H1 (cell line): ENCODE data around the gene ARFRP1.
A peak's percentile ranks its signal among the peaks of the same experiment; 100 is the strongest.

ENCODE experiments used
- BRCA1 ChIP-seq: IDR thresholded peaks from 2 replicates; pipeline ENCODE4 v1.6.1; 2012; ENCODE audit warnings: low read depth, low read length, improper control_type of control experiment
- CHD2 ChIP-seq: IDR thresholded peaks from 2 replicates; pipeline ENCODE4 v1.6.1; 2012; ENCODE audit warnings: low read length, improper control_type of control experiment
- CREB1 ChIP-seq: IDR thresholded peaks from 2 replicates; pipeline ENCODE4 v1.6.1; 2012; ENCODE audit warnings: inconsistent platforms
- EP300 ChIP-seq, 2 experiments: IDR thresholded peaks; 1 replicate in 1 of 2; 2 replicates in 1 of 2; pipeline ENCODE4 v1.6.1; 2011 to 2012; ENCODE audit warnings: low read depth in 2 of 2, low read length in 2 of 2, mild to moderate bottlenecking in 2 of 2, borderline replicate concordance in 1 of 2, inconsistent platforms in 1 of 2, moderate library complexity in 1 of 2
- EZH2 ChIP-seq: fragments of 200-600 bp; sonication (generic); IDR thresholded peaks from 2 replicates; pipeline ENCODE4 v1.7.1; 2012; ENCODE audit warnings: low read depth, mild to moderate bottlenecking, moderate library complexity, low read length, inconsistent platforms; ENCODE audit not compliant: severe bottlenecking
- GTF2F1 ChIP-seq: IDR thresholded peaks from 2 replicates; pipeline ENCODE4 v1.6.1; 2012; ENCODE audit warnings: low read depth, low read length, improper control_type of control experiment, borderline replicate concordance
- POLR2A ChIP-seq, 2 experiments: IDR thresholded peaks; 1 replicate in 1 of 2; 2 replicates in 1 of 2; pipeline ENCODE4 v1.6.1; 2011; ENCODE audit warnings: low read depth in 2 of 2, low read length in 2 of 2, mild to moderate bottlenecking in 2 of 2; ENCODE audit errors: control extremely low read depth in 1 of 2
- POLR2AphosphoS5 ChIP-seq: IDR thresholded peaks from 2 replicates; pipeline ENCODE4 v1.6.1; 2011; ENCODE audit warnings: low read depth, low read length
- RNF2 ChIP-seq: fragments of 200-900, 300-1000 bp; sonication (generic); IDR thresholded peaks from 2 replicates; pipeline ENCODE4 v1.7.1; 2016; ENCODE audit warnings: borderline replicate concordance, low read depth, mild to moderate bottlenecking, antibody characterized with exemption, low read length; ENCODE audit not compliant: poor library complexity, severe bottlenecking; ENCODE audit errors: missing control alignments
- SRF ChIP-seq: IDR thresholded peaks from 2 replicates; pipeline ENCODE4 v1.6.1; 2011; ENCODE audit warnings: mild to moderate bottlenecking, low read depth, low read length, moderate library complexity
- YY1 ChIP-seq: IDR thresholded peaks from 2 replicates; pipeline ENCODE4 v1.6.1; 2011; ENCODE audit warnings: low read depth, mild to moderate bottlenecking, low read length
- ZNF274 ChIP-seq: IDR thresholded peaks from 2 replicates; pipeline ENCODE4 v1.7.0; 2012; ENCODE audit warnings: low read length, borderline replicate concordance; ENCODE audit errors: extremely low read depth
- TF ChIP-seq, protein P1 (sequence below), 3 experiments: IDR thresholded peaks; 1 replicate in 2 of 3; 2 replicates in 1 of 3; pipeline versions ENCODE4 v1.5.1 to v1.6.1; 2011; ENCODE audit warnings: low read length in 3 of 3, mild to moderate bottlenecking in 3 of 3, inconsistent platforms in 2 of 3, low read depth in 1 of 3, moderate library complexity in 1 of 3; ENCODE audit not compliant: insufficient read depth in 1 of 3; ENCODE audit errors: control extremely low read depth in 1 of 3
- TF ChIP-seq, protein P2 (sequence below): IDR thresholded peaks from 2 replicates; pipeline ENCODE4 v1.6.1; 2011; ENCODE audit warnings: low read depth, mild to moderate bottlenecking, low read length; ENCODE audit not compliant: insufficient read depth

DNA sequence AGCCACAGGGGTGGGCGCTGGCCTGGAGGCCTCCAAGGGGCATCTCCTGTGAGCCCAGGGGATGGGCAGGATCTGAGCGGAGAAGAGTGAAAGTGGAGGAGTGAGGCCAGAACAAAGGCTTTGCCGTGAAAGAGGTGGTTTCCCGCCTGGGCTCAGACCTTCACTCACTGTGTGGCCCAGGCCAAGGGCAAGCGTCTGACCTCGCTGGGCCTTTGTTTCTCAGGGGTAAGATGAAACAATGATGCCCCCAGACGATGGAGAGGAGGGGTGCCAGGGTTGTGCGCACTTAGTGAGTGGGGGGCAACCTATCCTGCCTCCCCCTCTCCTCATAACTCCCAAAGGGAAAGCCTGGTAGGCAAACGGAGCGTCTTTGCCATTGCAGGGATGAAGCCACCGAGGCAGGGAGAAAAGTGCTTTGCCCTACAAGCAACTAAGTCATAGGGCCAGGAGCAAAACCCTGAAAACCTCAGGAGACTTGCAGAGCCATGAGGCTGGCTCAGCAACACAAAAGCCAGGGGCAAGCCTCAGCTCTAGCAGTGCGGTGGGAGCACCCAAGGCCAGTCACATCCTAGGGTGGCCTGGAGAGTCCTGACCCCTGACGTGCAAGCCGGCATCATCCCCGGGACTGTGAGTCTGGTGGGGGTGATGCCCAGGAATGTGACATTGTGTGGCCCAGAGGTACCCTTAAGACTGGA is 53.7 kb downstream of the ARFRP1 start:
- TF ChIP-seq EZH2 (no peak), POLR2AphosphoS5 (no peak), ZNF274 (no peak), SRF (no peak), BRCA1 (no peak), GTF2F1 (no peak), POLR2A (IDR thresholded peaks at IDR 0.05; ENCODE audit: control extremely low read depth in 1 of 2, low read depth in 2 of 2, low read length in 2 of 2) (peak in 1 of 2 experiments; percentile 37; a peak in 1 of 3 replicates), CHD2 (no peak), RNF2 (no peak), EP300 (IDR thresholded peaks at IDR 0.05; ENCODE audit: borderline replicate concordance in 1 of 2, low read depth in 2 of 2, low read length in 2 of 2) (no peak), CREB1 (no peak), YY1 (no peak)
- TF ChIP-seq, protein P1, sequence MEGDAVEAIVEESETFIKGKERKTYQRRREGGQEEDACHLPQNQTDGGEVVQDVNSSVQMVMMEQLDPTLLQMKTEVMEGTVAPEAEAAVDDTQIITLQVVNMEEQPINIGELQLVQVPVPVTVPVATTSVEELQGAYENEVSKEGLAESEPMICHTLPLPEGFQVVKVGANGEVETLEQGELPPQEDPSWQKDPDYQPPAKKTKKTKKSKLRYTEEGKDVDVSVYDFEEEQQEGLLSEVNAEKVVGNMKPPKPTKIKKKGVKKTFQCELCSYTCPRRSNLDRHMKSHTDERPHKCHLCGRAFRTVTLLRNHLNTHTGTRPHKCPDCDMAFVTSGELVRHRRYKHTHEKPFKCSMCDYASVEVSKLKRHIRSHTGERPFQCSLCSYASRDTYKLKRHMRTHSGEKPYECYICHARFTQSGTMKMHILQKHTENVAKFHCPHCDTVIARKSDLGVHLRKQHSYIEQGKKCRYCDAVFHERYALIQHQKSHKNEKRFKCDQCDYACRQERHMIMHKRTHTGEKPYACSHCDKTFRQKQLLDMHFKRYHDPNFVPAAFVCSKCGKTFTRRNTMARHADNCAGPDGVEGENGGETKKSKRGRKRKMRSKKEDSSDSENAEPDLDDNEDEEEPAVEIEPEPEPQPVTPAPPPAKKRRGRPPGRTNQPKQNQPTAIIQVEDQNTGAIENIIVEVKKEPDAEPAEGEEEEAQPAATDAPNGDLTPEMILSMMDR (IDR thresholded peaks at IDR 0.05; ENCODE audit: control extremely low read depth in 1 of 3, insufficient read depth in 1 of 3, low read depth in 1 of 3, low read length in 3 of 3): no peak
- TF ChIP-seq, protein P2, sequence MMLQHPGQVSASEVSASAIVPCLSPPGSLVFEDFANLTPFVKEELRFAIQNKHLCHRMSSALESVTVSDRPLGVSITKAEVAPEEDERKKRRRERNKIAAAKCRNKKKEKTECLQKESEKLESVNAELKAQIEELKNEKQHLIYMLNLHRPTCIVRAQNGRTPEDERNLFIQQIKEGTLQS: no peak
